COLO668 (cell line): ENCODE data around the gene GPATCH4.
"Not testable (repeated sequence)": the region's sequence is repeated elsewhere in the genome, so short reads cannot be mapped to it uniquely, and the experiment has no call there.

Source experiments
- DNase-seq: peaks from one replicate; lab custom pipeline; 2025; ENCODE audit not compliant: unreplicated experiment; lab: John Stamatoyannopoulos, UW

The GPATCH4 gene

DNA sequence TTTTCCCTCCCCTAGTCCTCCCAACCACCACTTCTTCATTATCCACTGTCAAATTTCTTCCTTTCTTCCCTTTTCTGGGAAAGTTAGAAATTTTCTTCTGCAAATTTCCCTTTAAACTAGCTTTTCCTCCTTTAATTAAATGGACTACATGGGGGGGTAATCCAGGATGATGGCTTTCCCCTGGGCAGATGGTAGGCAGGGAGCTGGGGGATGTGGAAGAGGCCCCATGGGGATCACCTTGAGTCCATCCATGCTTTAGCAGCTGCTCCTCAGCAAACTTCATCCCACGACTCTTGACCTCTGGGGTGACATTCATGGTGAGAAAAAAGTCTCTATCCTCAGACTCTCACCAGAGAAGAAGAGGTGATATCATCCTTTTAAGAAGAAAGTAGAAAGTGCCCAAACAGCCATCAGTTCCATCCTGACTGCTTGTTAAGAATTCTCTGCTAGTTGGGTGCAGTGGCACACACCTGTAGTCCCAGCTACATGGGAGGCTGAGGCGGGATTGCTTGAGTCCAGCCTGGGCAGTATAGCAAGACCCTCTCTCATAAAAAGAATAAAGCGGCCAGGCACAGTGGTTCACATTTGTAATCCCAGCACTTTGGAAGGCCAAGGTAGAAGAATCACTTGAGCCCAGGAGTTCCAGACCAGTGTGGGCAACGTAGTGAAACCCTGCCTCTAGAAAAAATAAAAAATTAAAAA lies 2.4 kb downstream of the GPATCH4 start:
- no peak for DNase-seq

DNA sequence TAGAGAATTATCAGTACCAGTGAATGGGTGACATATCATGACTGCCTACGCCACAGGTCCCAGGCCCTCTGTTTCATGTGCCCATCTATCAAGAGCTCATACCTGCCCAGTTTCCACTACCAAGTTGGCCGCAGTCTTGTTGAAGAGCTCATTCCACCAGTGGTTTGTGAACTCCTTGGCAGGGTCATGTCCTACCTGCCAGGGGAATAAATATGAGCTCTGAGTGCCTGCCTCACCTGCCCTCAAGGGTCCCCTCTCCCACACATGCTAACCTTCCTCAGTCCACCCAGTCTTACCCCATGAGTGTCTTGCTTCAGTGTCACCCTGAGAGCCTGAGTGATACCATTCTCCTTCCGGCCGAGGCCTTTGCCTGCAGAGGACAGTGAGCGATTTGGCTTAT lies 3.2 kb downstream of the GPATCH4 start:
- no peak for DNase-seq

DNA sequence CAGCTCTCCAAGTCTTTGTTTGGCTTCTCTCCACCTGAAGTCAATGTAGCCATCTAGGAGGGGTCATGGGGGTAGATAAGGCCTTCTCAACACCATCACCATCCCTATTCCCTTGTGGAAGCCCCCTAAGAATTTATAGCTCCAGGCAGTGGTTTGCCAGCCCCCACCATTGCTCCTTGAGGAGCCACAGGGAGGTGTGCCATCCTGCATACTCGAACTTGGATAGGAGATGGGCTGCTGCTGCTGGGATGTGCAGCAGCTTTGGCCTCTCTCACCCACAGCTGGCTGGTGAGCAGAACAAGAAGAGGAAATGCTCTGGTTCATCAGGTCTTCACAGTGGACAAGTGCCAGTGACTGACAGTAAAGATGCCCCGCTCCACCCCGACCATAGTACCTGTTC lies 4.9 kb downstream of the GPATCH4 start:
- DNase-seq: no peak

DNA sequence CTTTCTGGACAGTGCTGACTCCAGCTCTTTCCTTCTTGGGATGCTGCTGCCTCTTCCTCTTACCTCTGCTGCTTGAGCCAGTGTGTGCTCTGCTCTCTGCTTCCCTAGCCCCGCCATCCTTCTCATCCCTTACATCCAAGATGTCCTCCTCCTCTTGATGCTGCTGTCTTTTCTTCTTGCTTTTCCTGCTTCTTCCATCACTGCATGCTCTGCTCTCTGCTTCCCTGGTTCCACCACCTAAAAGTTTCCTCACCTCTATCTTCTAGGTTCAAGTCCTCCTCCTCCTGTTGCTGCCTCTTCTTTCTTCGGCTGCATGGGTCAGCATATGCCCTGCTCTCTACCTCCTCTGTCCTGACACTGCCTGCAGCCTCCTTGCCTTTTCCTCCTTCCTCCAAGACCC lies 6.3 kb downstream of the GPATCH4 start:
- DNase-seq: no peak

DNA sequence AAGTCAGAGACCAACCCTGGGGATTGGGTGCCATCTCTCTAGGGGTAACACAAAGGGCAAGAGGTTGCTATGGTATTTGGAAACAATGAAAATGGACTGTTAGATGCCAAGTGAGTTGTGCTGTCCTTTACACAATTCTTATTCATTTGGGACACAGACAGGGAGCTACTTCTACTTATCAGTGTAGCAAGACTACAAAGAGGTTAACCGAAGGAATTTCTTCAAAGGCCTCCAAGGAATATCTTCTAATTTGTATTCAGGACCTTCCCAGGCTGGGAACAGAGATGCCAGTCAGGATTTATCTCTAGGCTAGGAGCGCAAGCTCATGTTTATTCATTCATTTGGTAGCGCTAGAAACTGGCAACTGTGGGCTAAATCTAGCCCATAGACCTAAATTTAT lies 7.1 kb downstream of the GPATCH4 start:
- no peak for DNase-seq

DNA sequence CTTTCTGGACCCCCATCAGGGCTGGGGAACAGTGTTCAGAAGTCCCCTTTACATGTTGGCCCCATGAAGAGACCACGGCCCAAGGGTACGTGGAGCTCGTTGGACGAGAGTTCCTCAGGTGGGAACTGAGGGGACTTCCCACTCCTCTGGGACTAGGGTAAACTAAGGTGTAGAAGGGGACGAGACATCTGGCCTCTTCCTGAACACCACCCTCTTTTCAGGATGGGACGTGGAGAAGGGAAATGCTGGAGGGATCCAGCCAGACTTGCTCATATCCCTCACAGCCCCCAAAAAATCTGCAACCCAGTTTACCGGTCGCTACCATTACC lies 7.7 kb downstream of the GPATCH4 start:
- no peak for DNase-seq

DNA sequence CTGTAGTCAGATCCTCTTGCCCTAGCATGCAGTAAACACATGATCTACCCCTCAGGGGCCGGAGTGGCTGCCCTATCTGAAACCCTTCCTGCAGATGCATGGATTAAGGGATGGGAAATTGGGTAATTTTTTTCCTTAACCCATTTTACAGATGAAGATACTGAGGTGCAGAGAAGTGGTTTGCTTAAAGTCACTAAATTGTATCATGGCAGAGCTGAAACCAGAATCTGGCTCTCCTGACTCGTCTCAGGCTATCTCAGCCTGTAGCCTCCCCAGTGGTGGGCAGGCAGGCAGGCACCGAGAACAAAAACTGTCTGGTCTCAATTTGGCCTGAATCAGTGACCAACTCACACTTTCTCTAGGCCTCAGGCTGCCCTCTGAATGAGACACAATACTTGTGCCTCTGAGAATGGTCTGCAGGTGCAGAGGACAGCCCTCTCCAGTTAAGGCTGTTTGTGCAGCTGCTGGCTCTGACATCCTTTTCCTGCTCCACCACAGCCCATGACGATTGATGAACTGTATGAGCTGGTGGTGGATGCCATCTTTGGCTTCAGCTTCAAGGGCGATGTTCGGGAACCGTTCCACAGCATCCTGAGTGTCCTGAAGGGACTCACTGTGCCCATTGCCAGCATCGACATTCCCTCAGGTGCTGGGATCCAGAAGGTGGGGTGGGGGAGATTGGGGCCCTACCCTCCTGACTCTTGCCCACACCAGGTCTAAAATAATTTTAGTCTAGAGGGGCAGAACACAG lies 8.2 kb downstream of the GPATCH4 start:
- peak; percentile 86 for DNase-seq

DNA sequence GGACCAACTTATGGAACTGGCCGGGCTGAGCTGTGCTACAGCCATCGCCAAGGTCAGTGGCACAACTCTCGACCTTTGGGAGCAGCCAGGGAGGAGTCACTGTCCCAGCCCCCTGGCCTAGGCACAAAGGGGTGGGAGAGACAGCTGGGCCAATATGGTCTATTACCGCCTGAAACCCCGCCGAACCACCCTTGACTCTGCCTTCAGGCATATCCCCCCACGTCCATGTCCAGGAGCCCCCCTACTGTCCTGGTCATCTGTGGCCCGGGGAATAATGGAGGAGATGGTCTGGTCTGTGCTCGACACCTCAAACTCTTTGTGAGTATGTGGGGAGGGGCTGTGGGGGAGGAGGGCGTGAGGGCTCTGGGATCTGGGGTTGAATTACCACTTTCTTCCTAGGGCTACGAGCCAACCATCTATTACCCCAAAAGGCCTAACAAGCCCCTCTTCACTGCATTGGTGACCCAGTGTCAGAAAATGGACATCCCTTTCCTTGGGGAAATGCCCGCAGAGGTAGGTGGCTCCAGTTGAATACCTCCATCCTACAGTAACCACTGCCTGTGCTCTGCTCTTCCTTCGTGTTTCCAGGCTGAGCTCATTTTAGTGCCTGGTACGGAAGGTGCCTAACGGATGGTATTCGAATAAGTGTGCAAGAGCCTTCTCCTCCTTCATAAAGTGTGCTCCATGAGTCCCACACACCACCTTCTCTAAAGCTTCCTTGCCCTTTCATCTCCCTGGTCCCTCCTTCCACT lies 8.9 kb downstream of the GPATCH4 start:
- DNase-seq: no peak

DNA sequence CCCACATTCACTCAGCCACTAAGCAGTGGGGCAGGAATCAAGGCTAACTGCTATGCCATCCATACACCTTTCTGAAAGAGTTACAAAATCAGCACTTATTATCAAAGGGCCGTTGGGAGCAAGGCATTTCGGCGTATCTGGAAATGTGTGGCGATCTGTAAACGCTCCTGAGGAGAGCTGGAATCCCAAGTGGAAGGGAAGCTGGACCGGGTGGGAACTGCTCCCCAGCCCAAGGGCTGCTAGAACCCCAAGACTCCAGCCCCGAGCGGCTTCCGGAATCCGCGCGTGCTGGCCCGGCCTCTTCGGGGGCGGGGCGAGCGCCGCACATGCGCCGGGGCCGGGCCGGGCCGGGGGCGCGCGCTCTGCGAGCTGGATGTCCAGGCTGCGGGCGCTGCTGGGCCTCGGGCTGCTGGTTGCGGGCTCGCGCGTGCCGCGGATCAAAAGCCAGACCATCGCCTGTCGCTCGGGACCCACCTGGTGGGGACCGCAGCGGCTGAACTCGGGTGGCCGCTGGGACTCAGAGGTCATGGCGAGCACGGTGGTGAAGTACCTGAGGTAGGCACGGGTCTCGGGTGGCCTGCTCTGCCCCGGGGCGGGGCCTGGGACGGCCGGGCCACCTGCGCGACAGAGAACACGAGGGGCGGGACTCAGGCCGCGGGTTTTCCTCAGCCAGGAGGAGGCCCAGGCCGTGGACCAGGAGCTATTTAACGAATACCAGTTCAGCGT lies 9.7 kb downstream of the GPATCH4 start, which contains the start of gene NAXE:
NAXE (plus strand) TSS at position 345 of the 726 bp plus-strand sequence; CDS start at position 374, 29 bp downstream.
- DNase-seq: peak; percentile 93

DNA sequence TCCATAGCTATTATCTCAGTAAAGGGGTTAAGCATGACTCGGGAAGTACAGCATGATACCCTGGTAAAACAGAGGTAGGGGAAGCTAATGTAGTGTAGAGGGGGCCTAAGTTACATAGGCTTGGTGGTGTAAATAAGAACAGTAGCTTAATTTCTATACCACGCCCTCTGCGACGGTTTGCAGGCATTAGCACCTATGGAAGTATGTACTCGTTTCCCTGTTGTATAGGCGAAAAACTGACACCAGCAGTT lies 10.2 kb downstream of the GPATCH4 start:
- DNase-seq: peak; percentile 43

DNA sequence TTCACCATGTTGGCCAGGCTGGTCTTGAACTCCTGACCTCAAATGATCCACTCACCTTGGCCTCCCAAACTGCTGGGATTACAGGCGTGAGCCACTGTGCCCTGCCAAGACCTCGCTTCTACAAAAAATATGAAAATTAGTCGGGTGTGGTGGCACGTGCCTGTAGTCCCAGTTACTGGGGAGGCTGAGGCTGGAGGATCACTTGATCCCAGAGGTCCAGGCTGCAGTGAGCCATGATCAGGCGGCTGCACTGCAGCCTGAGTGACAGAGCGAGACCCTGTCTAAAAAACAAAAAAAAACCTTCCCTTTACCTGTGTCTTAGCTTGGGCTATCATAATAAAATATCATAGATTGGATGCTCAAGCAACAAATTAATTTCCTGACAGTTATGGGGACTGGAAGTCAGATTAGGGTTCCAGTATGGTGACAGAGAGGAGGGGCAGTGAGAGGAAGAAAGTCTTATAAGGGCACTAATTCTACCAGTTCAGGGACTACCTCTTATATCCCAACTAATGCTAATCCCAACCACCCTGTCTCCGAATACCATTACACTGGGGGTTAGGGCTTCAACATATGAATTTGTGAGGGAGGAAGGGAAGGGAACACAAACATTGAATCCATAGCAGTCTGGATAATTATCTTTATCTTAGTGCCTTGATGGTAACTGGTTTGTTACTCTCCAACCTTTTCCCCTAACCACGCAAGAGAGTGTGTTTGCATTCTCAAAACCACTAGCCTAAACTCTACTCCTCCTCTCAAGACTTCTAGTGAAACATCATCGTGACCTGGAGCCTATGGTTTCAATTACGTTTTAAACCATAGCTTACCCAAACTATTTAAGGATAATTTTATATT lies 10.7 kb downstream of the GPATCH4 start:
- DNase-seq: no peak

DNA sequence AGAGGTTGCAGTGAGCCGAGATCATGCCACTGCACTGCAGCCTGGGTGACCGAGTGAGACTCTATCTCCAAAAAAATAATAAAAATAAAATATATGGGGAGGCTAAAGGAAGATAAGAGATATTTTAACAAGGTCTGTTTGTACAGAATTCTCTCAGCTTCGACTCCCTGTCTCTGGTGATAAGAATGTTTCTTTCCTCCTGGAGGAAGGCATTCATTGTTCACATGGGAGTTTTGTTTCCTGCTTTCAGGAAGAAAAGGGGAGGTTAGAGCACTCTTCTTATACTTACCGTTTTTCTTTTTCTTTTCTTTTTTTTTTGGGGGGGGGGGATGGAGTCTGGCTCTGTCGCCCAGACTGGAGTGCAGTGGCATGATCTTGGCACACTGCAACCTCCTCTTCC lies 11.7 kb downstream of the GPATCH4 start:
- DNase-seq: no peak

DNA sequence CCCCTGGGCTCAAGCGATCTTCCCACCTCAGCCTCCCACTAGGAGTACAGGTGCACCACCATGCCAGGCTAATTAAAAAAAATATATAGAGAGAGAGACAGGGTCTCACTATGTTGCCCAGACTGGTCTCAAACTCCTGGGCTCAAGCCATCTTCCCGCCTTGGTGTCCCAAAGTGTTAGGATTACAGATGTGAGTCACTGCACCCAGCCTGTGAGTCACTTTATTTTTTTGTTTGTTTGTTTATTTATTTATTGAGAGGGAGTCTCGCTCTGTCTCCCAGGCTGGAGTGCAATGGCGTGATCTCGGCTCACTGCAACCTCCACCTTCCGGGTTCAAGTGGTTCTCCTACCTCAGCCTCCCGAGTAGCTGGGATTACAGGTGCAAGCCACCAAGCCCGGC lies 13.4 kb downstream of the GPATCH4 start:
- not testable (repeated sequence) for DNase-seq

DNA sequence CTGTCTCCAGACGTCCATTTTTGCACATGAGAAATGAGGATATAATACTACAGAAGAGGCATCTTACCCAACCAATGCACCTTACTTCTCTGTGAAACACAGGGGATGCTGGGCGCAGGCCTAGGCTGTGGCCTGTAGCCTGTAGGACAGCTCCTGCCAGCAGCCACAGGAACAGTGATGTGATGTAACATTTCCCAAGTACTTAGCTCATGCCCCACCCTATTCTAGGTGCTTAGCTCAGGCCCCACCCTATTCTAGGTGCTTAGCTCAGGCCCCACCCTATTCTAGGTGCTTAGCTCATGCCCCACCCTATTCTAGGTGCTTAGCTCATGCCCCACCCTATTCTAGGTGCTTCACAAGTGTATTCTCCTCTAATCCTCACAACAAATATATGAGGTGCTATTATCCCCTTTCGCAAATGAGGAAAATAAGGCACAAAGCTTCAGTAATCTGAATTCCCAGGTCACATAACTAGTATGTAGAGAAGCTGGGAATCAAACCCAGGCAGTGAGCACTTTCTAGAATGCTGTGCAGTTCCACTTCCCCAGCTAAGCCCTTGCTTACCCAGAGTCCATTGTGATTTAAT lies 14.3 kb downstream of the GPATCH4 start:
- no peak for DNase-seq

DNA sequence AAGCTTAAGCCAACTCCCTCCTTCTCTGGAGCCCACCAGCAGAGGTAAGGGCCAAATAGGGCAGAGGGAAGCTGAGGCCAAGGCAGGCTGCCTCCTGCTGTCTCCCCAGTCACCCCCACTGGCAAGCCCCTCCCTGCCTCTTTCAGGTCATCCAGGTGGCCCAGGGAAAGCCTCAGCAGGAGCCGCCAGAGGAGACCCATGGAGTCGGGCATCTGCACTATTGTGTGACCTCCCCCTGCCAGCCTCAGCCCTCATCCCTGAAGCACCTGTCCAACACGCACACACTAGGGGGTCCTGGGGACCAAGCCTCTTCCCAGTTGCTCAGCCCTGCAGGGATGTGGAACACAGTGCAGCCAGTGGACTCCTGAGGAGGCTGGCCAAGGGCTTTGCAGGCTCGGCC lies 15.0 kb downstream of the GPATCH4 start:
- no peak for DNase-seq

DNA sequence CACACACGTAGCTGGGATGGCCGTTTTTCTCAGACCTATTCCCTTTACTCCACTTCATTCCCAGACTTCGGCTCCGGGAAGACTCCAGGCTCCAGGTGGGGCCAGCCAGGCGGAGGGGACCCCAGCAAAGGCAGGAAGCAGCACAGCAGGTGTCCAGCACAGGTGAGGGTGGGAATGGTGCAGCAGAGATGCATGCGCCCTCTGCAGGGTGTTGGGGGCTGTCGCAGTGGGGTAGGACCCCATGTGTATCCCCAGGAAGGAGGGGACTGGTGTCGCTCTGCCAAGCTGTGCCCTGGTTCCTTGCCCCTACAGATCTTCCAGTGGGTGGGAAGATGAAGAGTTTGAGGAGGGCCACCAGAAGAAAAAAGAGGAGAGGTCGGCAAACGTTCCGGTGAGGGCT lies 16.5 kb downstream of the GPATCH4 start:
- DNase-seq: peak; percentile 68

DNA sequence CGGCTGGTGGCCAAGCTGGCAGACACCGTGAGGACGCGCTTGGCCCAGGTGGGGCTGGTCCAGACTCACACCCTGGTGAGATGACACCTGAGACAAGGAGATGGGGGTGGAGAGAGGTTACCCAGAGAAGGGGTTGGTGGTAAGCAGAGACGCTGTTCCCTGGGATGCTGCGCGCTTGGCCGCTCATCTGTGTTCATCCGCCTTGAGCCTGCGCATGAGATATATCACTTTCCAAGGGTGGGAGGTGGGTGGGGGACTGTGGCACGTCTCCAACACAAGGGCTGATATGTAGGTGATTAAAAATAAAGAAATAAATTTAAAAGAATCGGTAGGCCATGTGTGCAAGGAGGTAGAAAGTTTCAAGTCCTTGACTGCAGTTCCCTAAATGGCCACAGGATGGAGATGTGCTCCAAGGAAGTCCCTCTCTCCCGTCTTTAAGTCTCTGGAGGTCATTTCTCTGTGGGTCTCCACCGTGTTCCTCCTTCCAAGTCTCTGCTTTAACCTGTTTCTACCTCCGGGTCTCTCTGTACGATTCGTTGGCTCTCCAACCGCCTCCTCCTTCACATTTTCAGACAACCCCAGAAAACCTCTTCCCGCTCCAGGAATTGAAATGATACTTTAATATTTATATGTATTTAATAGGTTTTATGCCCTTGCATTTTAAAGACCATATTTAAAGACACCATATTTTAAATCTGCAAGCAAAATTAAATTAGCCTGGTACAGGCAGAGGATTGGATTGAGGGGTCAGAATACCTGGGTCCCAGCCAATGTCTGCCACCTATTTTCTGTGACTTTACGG lies 17.3 kb downstream of the GPATCH4 start:
- peak; percentile 75 for DNase-seq

DNA sequence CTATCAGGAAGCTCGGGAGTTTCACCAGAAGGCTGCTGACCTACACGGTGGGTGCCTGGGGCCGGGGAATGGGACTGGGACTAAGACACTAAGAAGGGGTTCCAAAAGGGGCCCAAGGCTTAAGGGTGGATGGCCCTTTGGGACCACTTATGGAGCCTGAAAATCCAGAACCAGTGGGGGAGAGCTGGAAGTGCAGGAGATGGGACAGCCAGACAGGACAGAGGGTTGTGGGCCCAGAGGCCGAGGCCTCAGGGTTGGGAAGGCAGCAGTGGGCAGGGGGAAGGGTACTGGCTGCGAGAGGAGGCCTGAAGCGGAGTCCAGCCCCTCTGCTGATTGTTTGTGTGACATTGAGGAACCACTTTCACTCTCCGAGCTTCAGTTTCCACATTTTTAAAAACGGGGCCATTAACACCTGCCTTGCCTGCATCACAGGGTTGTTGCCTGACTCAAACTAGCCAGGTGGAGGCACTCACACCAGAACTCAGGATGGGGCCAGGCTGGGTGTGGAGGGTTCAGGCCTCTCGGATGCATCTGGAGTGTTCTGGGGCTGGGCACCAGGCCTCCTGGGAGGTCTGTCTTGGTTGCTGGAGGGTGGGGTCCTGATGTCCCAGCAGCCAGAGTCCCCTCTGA lies 18.8 kb downstream of the GPATCH4 start:
- DNase-seq: no peak
